Uterus (tissue), 2 donors: ENCODE data around the gene WWOX.

ENCODE experiments used
- CTCF ChIP-seq, 4 experiments: fragments of 200-600 bp in 2 of 4; fragments of 450-650 bp in 2 of 4; sonication (generic) in 2 of 4; IDR thresholded peaks; one replicate each; pipeline ENCODE4 v1.5.1; 2016 to 2019; ENCODE audit warnings: antibody characterized with exemption in 4 of 4, mild to moderate bottlenecking in 2 of 4, moderate library complexity in 1 of 4
- POLR2A ChIP-seq, 2 donors: fragments of 450-650 bp; IDR thresholded peaks; one replicate each; pipeline ENCODE4 v1.6.1; 2016; ENCODE audit warnings: antibody characterized with exemption in 2 of 2, mild to moderate bottlenecking in 1 of 2, moderate library complexity in 1 of 2

- TF ChIP-seq CTCF (IDR thresholded peaks at IDR 0.05) (no peak), POLR2A (IDR thresholded peaks at IDR 0.05) (no peak)
Measured at GRCh38 chr16:78591682-78592103, 492.2 kb downstream of the WWOX start.
